ENCODE data around the gene KRTAP5-6.

- TF ChIP-seq CTCF (IDR thresholded peaks at IDR 0.05) (no peak), POLR2A (IDR thresholded peaks at IDR 0.05) (no peak)
Observed at GRCh38 chr11:1714908-1715885, 18.2 kb downstream of the KRTAP5-6 start.

Data from body of pancreas (tissue), 4 donors.